ENCODE measurements around the gene ARHGAP19.

ARHGAP19 gene

DNA sequence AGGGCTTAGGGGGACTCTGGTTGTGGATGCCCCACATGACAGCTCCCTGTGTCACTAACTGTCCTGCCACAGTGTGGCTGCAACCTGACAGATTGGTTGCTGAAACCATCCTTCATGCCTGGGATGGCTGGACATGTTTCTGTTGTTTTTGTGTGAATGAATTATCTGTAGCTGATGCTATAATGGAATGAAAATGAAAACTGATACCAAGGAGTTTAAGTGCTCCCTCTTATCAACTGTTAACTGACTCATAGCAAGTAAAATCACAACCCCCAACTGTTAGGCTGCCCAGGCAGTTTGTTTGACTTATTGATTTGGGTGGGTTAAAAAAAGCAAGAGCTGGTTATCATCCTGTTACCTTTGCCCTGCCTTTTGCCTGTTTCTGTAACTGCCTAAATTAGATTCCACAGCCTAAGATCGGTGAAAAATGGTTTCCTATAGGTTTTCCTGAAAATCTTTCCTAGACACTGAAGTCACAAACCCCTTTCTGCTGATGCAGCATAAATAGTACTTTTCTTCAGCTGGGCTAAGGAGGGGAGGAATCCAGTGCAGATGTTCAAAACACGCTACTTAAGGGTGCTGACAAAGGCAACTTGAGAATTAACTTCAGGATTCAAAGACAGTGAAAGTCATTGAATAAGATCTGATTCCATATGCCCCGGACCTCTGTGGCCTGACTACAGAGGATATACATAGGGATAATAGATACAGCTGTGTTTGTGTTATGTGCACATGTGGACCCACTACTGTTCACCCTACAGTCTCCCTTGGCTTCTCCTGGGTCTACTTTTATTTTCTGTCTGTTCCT is 36.4 kb upstream of the ARHGAP19 start:
- Mint-ChIP-seq H3K27ac (no peak overlapping the region), H3K4me1 (peaks cover 53% of the 10 kb centered on the region), H3K36me3 (peaks cover 32% of the 10 kb centered on the region), H3K4me3 (no peak overlapping the region), H3K9me3 (no peaks in the 10 kb centered on the region)
- no peak for DNase-seq (ENCODE audit: low spot score in 2 of 2)
- ATAC-seq, result peak; percentile 61

DNA sequence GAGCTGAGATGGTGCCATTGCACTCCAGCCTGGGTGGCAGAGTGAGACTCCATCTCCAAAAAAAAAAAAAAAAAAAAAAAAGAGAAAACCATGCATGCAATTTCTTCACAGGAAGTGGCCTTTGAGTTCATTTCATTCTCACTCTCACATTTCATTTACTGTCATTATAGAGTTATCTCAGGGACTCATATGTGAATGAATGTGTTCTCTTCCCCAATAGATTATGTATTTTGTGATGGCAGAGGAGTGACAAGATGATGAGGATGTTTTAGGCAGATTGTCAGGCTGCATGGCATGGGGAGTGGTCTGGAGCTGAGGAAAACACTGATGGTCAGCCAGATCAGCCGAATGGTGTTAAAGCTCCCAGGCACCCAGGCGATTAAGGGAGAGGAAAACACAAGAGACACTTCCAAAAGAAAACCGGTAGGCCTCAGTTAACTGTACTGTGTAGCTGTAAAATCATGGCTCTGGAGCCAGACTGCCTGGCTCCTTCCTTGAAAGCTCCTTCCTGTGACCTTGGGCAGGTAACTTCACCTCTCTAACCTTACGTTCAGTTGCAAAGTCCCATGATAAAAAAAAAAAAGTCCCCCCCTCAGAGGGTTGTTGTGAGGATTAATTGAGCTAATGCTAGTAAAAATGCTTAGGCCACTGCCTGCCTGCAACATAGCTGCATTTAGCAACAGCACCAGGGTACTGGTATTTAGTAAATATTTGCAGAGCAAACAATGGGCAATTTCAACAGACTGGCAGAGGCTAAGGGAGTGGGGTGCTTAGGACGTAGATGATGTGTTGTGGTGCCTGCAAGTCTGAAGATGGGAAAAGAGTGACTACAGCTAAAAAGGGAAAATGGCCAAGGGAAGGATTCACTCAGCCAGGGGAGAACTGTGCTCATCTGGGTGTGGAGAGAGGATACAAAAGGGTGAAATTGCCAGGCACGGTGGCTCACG is 35.2 kb upstream of the ARHGAP19 start:
- peaks cover 42% of the 10 kb centered on the region for H3K4me1 Mint-ChIP-seq
- H3K36me3 Mint-ChIP-seq, result peaks cover 22% of the 10 kb centered on the region
- H3K27ac Mint-ChIP-seq, result no peak overlapping the region
- ATAC-seq (peak; percentile 62), DNase-seq (ENCODE audit: low spot score in 2 of 2) (no peak)
- H3K4me3 Mint-ChIP-seq, result no peak overlapping the region
- no peaks in the 10 kb centered on the region for H3K9me3 Mint-ChIP-seq

DNA sequence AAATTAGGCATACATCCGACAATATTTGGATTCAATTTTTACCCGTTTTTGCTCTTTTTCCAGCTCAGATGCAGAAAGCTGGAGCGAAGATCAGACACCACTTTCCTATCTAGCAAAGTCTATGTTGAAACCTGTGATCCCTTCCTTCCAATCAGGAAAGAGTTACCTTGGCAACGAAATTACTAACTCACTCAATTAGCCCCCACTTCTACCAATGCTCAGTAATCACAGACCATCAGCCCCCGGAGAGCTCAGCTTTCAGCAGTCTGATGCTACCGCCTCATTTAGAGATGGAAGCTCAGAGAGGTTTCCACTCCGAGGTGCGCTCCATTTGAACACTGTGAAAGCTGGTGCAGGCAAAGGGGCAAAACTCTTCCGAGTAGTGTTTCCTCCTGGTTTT is 33.3 kb upstream of the ARHGAP19 start:
- H3K36me3 Mint-ChIP-seq, result peaks cover 17% of the 10 kb centered on the region
- no peak overlapping the region for H3K27ac Mint-ChIP-seq
- no peak for ATAC-seq
- no peak overlapping the region for H3K4me3 Mint-ChIP-seq
- no peaks in the 10 kb centered on the region for H3K9me3 Mint-ChIP-seq
- no peak for DNase-seq (ENCODE audit: low spot score in 2 of 2)
- H3K4me1 Mint-ChIP-seq, result peaks cover 37% of the 10 kb centered on the region

DNA sequence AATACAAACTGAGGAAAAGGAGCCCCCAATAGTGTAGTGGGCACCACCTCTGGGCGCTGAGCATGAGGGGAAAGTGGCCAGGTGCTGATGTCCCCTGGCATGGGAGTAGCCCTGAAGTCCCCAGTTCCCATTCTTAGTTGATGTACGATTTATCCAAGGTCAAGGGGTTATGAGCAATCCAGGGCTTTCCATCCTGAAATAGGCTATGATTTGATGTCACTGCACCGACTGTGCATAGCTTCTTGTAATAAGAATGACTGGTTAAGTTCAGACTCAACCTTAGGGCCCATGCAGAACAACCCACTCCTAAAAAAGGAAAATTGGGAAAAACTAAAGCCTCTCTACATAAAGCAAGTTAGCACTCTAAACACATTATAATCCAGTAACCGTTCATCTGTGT is 31.1 kb upstream of the ARHGAP19 start:
- H3K4me1 Mint-ChIP-seq, result peaks cover 40% of the 10 kb centered on the region
- H3K9me3 Mint-ChIP-seq, result no peaks in the 10 kb centered on the region
- no peak overlapping the region for H3K27ac Mint-ChIP-seq
- H3K36me3 Mint-ChIP-seq, result peaks cover 14% of the 10 kb centered on the region
- ATAC-seq, result no peak
- DNase-seq (ENCODE audit: low spot score in 2 of 2), result no peak
- no peak overlapping the region for H3K4me3 Mint-ChIP-seq

DNA sequence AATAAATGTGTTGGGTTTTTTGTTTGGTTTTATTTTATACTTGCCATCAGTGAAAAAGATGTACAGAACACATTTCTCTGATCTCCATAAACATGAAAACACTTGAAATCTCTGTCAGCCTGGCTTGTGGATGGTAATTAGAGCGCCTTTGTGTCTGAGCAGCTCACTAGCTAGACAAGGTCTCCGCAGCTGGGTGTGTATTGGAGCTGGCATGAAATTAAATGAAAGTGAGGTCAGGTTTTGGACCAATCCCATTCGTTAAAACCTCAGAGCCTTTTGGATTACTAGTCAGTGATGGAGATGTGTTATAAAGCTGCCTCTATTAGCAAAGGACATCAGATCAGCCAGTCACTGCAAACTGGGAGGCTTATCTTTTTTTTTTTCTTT is 29.4 kb upstream of the ARHGAP19 start:
- Mint-ChIP-seq H3K27ac (no peak overlapping the region), H3K36me3 (peaks cover 14% of the 10 kb centered on the region), H3K4me1 (peaks cover 28% of the 10 kb centered on the region), H3K4me3 (peak overlapping the region; percentile 91), H3K9me3 (no peaks in the 10 kb centered on the region)
- ATAC-seq, result no peak
- no peak for DNase-seq (ENCODE audit: low spot score in 2 of 2)

DNA sequence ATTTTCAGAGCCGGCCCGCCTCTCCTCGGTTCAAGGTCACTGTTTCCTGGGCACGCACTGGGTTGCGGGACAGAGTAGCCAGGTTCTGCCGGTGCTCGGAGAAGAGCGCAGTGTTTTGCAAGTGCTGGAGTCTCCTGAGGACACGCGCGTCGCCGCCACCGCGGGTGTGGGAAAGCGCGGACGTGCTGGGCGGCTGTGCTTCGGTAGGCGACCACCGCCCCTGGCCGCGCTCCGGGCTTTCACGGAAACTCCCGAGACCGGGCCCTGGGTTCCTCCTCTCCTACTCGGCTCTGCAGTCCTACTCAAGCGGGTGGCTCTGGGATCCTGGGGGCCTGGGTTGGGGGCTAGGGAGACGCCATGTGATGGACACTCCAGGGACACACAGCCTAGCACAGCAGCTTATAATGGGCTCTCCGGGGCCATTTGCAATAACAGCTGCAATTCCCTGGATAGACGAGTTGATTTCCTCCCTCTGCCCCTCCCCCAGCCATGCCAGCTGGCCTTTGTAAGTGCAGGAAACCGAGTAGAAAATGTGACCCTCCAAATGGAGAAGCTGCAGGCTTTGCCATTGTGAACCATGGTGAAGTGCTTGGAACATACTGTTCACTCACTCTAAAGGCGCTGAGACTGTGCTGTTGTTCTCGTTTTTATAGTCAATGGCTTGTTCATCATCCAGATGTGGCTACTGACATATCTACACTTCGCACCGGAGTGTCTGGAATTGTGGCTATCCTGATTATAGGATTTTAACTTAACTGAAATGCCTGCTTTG is 28.8 kb upstream of the ARHGAP19 start:
- Mint-ChIP-seq H3K36me3 (peaks cover 14% of the 10 kb centered on the region), H3K4me1 (peaks cover 26% of the 10 kb centered on the region), H3K4me3 (peak overlapping the region; percentile 91), H3K27ac (peak overlapping the region; percentile 88), H3K9me3 (no peaks in the 10 kb centered on the region)
- DNase-seq (ENCODE audit: low spot score in 2 of 2) (no peak), ATAC-seq (no peak)

DNA sequence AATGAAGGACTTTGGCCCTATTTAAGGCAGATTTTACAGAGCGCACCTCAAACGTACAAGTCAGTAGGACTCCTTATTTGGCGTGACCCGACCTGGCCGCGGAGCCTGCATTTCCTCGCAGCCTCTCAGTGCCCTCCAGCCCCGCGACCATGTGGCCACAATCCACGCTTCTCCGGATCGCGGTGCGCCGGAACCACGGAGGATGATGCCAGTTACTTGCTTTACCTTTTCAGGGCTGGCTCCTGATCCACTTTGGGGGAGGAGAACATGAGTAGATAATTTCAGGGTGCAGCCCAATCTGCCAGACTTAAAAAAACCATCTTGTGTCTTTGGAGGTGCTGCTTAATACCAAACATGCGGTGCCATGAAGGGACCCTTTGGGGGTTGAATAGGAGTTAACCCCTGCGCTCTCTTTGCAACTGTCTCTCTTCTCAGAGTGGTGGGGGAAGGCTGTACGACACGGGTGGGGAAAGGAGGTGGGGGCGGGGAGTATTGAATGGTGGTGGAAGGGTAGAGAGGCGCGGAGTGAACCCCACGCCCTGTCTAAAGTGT is 28.1 kb upstream of the ARHGAP19 start:
- no peak for DNase-seq (ENCODE audit: low spot score in 2 of 2)
- ATAC-seq, result peak; percentile 11
- H3K4me3 Mint-ChIP-seq, result peak overlapping the region; percentile 91
- H3K27ac Mint-ChIP-seq, result peak overlapping the region; percentile 88
- H3K4me1 Mint-ChIP-seq, result peaks cover 26% of the 10 kb centered on the region
- H3K9me3 Mint-ChIP-seq, result no peaks in the 10 kb centered on the region
- peaks cover 14% of the 10 kb centered on the region for H3K36me3 Mint-ChIP-seq

DNA sequence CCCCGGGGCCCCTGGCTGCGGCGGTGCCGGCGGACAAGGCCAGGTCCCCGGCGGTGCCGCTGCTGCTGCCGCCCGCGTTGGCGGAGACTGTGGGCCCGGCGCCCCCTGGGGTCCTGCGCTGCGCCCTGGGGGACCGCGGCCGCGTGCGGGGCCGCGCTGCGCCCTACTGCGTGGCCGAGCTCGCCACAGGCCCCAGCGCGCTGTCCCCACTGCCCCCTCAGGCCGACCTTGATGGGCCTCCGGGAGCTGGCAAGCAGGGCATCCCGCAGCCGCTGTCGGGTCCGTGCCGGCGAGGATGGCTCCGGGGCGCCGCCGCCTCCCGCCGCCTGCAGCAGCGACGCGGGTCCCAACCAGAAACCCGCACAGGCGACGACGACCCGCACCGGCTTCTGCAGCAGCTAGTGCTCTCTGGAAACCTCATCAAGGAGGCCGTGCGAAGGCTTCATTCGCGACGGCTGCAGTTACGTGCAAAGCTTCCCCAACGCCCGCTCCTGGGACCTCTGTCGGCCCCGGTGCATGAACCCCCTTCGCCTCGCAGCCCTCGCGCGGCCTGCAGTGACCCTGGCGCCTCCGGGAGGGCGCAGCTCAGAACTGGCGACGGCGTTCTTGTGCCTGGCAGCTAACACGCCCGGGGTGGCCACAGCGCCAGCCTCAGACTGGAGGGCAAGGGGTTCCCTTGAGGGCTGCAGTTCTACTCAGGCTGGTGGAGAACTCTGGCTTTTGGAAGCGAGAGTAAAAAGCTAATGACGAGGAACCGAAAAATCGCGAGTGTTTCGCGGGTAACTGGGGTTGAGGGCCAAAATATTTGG is 27.4 kb upstream of the ARHGAP19 start:
- H3K4me3 Mint-ChIP-seq, result peak overlapping the region; percentile 91
- peaks cover 26% of the 10 kb centered on the region for H3K4me1 Mint-ChIP-seq
- peaks cover 14% of the 10 kb centered on the region for H3K36me3 Mint-ChIP-seq
- peak overlapping the region; percentile 88 for H3K27ac Mint-ChIP-seq
- DNase-seq (ENCODE audit: low spot score in 2 of 2) (peak; percentile 45 to 82), ATAC-seq (peak; percentile 71)
- no peaks in the 10 kb centered on the region for H3K9me3 Mint-ChIP-seq

DNA sequence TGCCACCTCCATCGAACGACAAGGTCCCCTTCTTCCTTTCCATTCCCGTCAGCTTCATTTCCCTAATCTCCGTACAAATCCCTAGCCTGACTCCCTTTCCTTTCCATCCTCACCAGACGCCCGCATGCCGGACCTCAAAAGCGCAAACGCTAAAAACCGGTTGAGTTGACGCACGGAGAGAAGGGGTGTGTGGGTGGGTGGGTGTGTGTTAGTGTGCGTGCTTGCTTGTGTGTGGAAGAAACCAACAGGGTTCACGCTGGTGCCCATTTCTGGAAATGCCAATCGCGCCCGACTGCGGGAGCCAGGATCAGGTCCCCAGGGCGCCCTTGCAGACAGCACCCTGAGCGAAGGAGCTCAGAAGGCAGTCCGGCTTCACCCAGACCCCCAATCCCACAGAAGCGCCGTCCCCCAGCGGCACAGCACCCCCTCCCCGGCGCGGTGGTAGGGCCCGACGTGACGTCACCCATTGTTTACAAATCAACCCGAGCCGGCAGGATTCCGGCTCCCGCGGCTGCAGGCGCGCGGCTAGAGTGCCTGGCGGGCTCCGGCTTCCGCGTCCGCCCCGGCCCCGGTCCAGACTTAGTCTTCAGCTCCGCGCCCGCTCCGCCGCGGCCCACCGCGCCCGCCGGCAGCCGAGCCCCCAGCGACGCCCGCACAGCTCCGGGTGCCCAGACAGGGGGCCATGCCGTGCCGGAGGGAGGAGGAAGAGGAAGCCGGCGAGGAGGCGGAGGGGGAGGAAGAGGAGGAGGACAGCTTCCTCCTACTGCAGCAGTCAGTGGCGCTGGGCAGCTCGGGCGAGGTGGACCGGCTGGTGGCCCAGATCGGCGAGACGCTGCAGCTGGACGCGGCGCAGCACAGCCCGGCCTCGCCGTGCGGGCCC is 26.6 kb upstream of the ARHGAP19 start, which contains the start of gene FRAT1:
Gene FRAT1, plus strand, starts transcription at position 500 of the 880 bp plus-strand sequence. Its CDS starts 183 bp downstream, at position 683.
- DNase-seq (ENCODE audit: low spot score in 2 of 2) (peak; percentile 90 to 98), ATAC-seq (peak; percentile 87)
- Mint-ChIP-seq H3K36me3 (peaks cover 14% of the 10 kb centered on the region), H3K9me3 (no peaks in the 10 kb centered on the region), H3K4me3 (peak within 1 kb of the TSS; percentile 91), H3K4me1 (peaks cover 26% of the 10 kb centered on the region), H3K27ac (peak within 1 kb of the TSS; percentile 100)

DNA sequence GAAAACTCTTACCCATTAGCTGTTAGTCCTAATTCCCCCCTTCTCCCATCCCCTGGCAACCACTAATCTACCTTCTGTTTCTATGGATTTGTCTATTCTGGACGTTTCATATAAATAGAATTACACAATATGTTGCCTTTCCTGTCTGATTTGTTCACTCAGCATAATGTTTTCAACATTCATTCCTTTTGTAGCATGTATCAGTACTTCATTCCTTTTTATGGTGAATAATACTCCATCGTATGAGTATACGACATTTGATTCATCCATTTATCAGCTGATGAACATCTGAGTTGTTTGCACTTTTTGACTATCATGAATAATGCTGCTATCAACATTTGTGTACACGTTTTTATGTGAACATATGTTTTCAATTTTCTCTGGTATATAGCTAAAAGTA is 22.2 kb upstream of the ARHGAP19 start:
- no peak overlapping the region for H3K4me3 Mint-ChIP-seq
- no peak for ATAC-seq
- no peak overlapping the region for H3K27ac Mint-ChIP-seq
- peaks cover 8% of the 10 kb centered on the region for H3K4me1 Mint-ChIP-seq
- no peaks in the 10 kb centered on the region for H3K9me3 Mint-ChIP-seq
- peaks cover 5% of the 10 kb centered on the region for H3K36me3 Mint-ChIP-seq
- no peak for DNase-seq (ENCODE audit: low spot score in 2 of 2)

DNA sequence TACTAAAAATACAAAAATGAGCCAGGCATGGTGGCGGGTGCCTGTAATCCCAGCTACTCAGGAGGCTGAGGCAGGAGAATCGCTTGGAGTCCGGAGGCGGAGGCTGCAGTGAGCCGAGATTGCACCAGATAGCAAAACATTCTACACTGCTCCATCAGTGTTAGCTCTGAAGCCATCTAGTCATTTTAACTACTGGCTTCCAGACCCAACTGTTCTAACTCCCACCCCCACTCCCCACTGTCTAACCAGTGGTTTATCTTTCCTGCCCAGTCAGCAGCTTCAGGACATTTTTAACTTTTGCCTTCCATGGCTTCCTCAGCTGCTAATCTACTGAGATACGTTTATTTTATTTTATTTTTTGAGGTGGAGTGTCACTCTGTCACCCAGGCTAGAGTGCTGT is 20.5 kb upstream of the ARHGAP19 start:
- DNase-seq (ENCODE audit: low spot score in 2 of 2), result no peak
- no peaks in the 10 kb centered on the region for H3K4me1 Mint-ChIP-seq
- H3K27ac Mint-ChIP-seq, result no peak overlapping the region
- H3K36me3 Mint-ChIP-seq, result no peaks in the 10 kb centered on the region
- ATAC-seq, result no peak
- H3K9me3 Mint-ChIP-seq, result no peaks in the 10 kb centered on the region
- no peak overlapping the region for H3K4me3 Mint-ChIP-seq

DNA sequence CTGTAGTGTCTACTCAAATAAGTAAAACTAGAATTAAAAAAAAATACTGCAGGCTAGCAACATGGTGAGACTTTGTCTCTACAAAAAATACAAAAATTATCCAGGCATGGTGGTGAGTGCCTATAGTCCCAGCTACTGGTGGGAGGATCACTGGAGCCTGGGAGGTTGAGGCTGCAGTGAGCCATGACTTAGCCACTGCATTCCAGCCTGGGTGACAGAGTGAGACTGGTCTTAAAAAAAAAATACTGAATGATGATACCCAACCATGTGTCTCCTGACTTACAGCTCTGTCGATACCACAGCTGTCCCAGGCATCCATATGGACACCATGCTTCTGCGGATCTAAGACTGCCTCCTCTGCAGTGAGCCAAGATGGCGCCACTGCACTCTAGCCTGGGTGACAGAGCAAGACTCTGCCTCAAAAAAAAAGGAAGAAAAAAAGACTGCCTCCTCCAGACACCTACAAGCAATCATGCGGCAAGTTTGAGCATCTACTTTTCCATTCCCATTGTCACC is 18.7 kb upstream of the ARHGAP19 start:
- DNase-seq (ENCODE audit: low spot score in 2 of 2) (no peak), ATAC-seq (no peak)
- H3K4me1 Mint-ChIP-seq, result no peaks in the 10 kb centered on the region
- no peak overlapping the region for H3K27ac Mint-ChIP-seq
- H3K36me3 Mint-ChIP-seq, result no peaks in the 10 kb centered on the region
- no peak overlapping the region for H3K4me3 Mint-ChIP-seq
- no peaks in the 10 kb centered on the region for H3K9me3 Mint-ChIP-seq

Data from stimulated activated effector memory CD8-positive, alpha-beta T cell treated with anti-CD3 and anti-CD28 coated beads, Interleukin-12 subunit alpha, Interleukin-12 subunit beta, amount 100 ng/mL, for 72 hours (primary cell).